Measurements from ENCODE around the gene TRPM3. TPM values are rescaled to one million over a fixed set of nuclear protein-coding genes. Genes with fewer than 3 reads are reported as not detected.

Gene TRPM3
- total RNA-seq, 1 experiment from 2014 or later, result not detected

- no TSS peak for BruUV-seq (replicated peaks)
- DNase-seq, result no peak
- H3K27me3 Mint-ChIP-seq (ENCODE audit: unreplicated experiment), result peaks cover 14% of the 10 kb centered on the region
Observed at GRCh38 chr9:70581955-70582350, 539.5 kb downstream of the TRPM3 start.

GRCh38 chr9:70581214-70581954, 540.0 kb downstream of the TRPM3 start:
- H3K9me3 Mint-ChIP-seq (ENCODE audit: low read depth, unreplicated experiment), result peaks cover 3% of the 10 kb centered on the region
- CTCF ChIA-PET, result interaction anchor here (0.7 kb wide), 1 partner anchor 97 kb away, joined by 4 read pairs; no protein-coding TSS in a partner anchor
- no peak overlapping the region for H3K4me3 Mint-ChIP-seq (ENCODE audit: low read depth, unreplicated experiment)
- H3K27ac Mint-ChIP-seq (ENCODE audit: unreplicated experiment), result no peak overlapping the region
- H3K27me3 Mint-ChIP-seq (ENCODE audit: unreplicated experiment), result peaks cover 14% of the 10 kb centered on the region
- H3K36me3 Mint-ChIP-seq (ENCODE audit: insufficient read depth, unreplicated experiment), result no peaks in the 10 kb centered on the region
- intact Hi-C loops (cut with micrococcal nuclease; ENCODE audit: unreplicated experiment), result no loop called here
- no peak for TF ChIP-seq CTCF (IDR thresholded peaks at IDR 0.05; ENCODE audit: unreplicated experiment)
- BruUV-seq (replicated peaks), result no TSS peak
- peaks cover 13% of the 10 kb centered on the region for H3K4me1 Mint-ChIP-seq (ENCODE audit: low read depth, unreplicated experiment)
- no peak for DNase-seq

More at GRCh38 chr9:70581955-70582350, 539.5 kb downstream of the TRPM3 start:
- Mint-ChIP-seq H3K9me3 (ENCODE audit: low read depth, unreplicated experiment) (peaks cover under 1% of the 10 kb centered on the region), H3K27ac (ENCODE audit: unreplicated experiment) (no peak overlapping the region), H3K4me1 (ENCODE audit: low read depth, unreplicated experiment) (peaks cover 7% of the 10 kb centered on the region), H3K4me3 (ENCODE audit: low read depth, unreplicated experiment) (no peak overlapping the region), H3K36me3 (ENCODE audit: insufficient read depth, unreplicated experiment) (no peaks in the 10 kb centered on the region)
- intact Hi-C loops (cut with micrococcal nuclease; ENCODE audit: unreplicated experiment), result no loop called here
- CTCF ChIA-PET, result interaction anchor here (0.6 to 0.7 kb wide), 2 partner anchors 50 to 98 kb away, joined by 3 to 4 read pairs; no protein-coding TSS in a partner anchor
- no peak for TF ChIP-seq CTCF (IDR thresholded peaks at IDR 0.05; ENCODE audit: unreplicated experiment)

- BruUV-seq (replicated peaks), result no TSS peak
- no peak for TF ChIP-seq CTCF (IDR thresholded peaks at IDR 0.05; ENCODE audit: unreplicated experiment)
- Mint-ChIP-seq H3K27ac (ENCODE audit: unreplicated experiment) (no peak overlapping the region), H3K36me3 (ENCODE audit: insufficient read depth, unreplicated experiment) (no peaks in the 10 kb centered on the region), H3K9me3 (ENCODE audit: low read depth, unreplicated experiment) (peaks cover 3% of the 10 kb centered on the region), H3K27me3 (ENCODE audit: unreplicated experiment) (peaks cover 14% of the 10 kb centered on the region), H3K4me1 (ENCODE audit: low read depth, unreplicated experiment) (peaks cover 19% of the 10 kb centered on the region), H3K4me3 (ENCODE audit: low read depth, unreplicated experiment) (no peak overlapping the region)
- no peak for DNase-seq
- intact Hi-C loops (cut with micrococcal nuclease; ENCODE audit: unreplicated experiment), result no loop called here
- CTCF ChIA-PET, result no interaction called here
Observed at GRCh38 chr9:70580606-70581195, 540.7 kb downstream of the TRPM3 start.

GRCh38 chr9:70579686-70580085, 541.7 kb downstream of the TRPM3 start:
- Mint-ChIP-seq H3K9me3 (ENCODE audit: low read depth, unreplicated experiment) (peaks cover 3% of the 10 kb centered on the region), H3K36me3 (ENCODE audit: insufficient read depth, unreplicated experiment) (no peaks in the 10 kb centered on the region), H3K4me3 (ENCODE audit: low read depth, unreplicated experiment) (no peak overlapping the region), H3K27ac (ENCODE audit: unreplicated experiment) (no peak overlapping the region), H3K27me3 (ENCODE audit: unreplicated experiment) (peaks cover 14% of the 10 kb centered on the region), H3K4me1 (ENCODE audit: low read depth, unreplicated experiment) (peaks cover 19% of the 10 kb centered on the region)
- DNase-seq, result no peak
- CTCF ChIA-PET, result no interaction called here
- intact Hi-C loops (cut with micrococcal nuclease; ENCODE audit: unreplicated experiment), result no loop called here
- TF ChIP-seq CTCF (IDR thresholded peaks at IDR 0.05; ENCODE audit: unreplicated experiment), result no peak
- no TSS peak for BruUV-seq (replicated peaks)
